ENCODE results near the gene ARHGEF2.
A peak's percentile ranks its signal among the peaks of the same experiment; 100 is the strongest.

ARHGEF2 gene

DNA sequence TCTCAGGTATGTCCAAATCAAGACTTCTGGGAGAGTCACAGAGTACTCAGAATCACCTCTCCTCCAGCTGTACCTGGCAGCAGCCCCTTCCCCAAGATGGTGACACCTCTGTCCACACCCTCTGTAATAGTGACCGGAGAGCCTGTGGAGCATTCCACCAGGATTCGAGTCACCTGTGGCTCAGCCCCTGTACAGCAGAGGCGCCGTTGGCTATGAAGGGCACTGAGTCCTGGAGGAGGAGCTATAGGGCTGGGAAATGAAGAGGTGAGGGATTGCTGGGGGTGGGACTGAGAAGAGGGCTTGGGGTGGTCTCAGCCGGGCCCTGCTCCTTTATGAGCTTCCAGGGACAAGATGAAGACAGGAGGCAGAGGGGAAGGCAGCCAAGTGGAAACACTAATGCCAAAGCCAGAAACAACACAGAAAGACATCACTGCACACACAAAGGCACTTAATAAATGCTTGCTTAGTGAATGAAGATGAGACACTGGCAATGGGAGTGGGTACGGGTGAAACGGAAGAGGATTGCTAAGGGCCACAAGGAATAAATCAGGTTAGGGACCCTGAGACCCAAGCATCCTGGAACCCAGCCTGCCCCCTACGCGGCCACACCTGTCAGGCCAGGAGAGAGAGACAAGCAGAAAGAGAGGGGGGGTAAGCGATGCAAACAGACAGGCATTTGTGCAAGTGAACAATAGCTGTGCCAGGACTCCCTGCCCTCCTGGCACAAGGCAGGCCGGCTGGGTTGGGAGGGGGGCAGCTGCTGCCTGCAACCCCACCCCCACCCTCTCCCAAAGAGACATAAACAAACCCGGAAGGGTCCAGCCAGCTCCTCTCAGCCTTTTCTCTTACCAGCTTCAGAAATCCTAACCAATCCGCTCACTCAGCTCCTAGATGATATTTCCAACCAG is 3.9 kb downstream of the ARHGEF2 start:
- TF ChIP-seq, protein P1, sequence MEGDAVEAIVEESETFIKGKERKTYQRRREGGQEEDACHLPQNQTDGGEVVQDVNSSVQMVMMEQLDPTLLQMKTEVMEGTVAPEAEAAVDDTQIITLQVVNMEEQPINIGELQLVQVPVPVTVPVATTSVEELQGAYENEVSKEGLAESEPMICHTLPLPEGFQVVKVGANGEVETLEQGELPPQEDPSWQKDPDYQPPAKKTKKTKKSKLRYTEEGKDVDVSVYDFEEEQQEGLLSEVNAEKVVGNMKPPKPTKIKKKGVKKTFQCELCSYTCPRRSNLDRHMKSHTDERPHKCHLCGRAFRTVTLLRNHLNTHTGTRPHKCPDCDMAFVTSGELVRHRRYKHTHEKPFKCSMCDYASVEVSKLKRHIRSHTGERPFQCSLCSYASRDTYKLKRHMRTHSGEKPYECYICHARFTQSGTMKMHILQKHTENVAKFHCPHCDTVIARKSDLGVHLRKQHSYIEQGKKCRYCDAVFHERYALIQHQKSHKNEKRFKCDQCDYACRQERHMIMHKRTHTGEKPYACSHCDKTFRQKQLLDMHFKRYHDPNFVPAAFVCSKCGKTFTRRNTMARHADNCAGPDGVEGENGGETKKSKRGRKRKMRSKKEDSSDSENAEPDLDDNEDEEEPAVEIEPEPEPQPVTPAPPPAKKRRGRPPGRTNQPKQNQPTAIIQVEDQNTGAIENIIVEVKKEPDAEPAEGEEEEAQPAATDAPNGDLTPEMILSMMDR (IDR thresholded peaks at IDR 0.05; ENCODE audit: extremely low read depth, missing control alignments) = no peak
- no peak for DNase-seq (ENCODE audit: low spot score)

GRCh38 chr1:155973723-155974122 is 4.6 kb downstream of the ARHGEF2 start:
- TF ChIP-seq, protein P1 (IDR thresholded peaks at IDR 0.05; ENCODE audit: extremely low read depth, missing control alignments) = no peak
- DNase-seq (ENCODE audit: low spot score) = no peak

- DNase-seq (ENCODE audit: low spot score) = no peak
- TF ChIP-seq, protein P1 (IDR thresholded peaks at IDR 0.05; ENCODE audit: extremely low read depth, missing control alignments) = no peak
These were observed 6.2 kb downstream of the ARHGEF2 start for GRCh38 chr1:155971910-155972809.

DNA sequence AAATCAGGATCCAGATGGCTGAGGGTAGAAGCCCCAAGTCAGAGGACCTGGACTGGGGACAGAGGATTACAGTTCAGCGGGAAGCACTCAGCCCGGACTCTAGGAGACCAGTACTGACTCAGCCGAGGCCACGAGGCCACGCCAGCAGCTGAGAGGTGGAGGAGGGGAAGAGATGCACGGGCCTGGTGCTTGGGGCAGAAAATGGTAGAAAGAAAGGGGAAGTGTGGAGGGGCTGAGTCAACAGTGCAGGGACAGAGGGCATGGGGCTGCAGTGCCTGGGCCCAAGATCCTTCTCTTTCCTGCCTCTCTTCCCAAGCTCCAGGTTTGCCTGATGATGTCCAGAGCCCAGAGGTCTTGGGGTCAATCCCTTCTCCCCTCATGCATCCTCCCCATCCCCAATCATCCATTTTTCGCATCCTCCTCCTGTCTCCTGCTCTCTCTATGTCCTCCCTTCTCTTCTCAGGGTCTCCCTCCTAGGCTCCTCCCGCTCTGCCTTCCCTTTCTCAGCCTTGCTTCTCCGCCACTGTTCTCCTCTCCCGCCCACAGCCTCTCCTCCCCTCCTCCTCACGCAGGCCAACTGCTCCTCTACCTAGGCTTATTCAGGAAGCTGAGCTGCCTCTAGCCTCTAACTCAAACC is 7.7 kb downstream of the ARHGEF2 start:
- peak; percentile 78 for DNase-seq (ENCODE audit: low spot score)

DNA sequence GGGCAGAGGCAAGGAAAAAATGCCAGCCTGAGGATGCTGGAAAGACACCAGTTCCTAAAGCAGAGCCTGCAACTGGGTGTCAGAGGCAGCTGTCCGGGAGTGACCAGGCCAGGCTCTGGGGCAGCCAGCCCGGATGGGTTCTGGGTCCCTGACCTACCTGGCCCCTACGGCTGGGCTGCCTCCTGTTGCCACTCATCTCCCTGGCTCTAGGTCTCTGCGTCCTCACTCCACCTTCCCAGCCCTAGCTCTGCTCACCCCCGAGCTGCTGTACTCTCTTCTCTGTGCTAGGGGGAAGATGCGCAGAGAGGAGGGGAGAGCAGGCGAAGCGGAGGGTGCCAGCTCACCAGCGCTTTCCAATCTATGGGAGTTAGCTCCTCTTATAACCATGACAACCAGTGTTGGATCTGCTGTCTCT is 9.0 kb downstream of the ARHGEF2 start:
- TF ChIP-seq, protein P1 (IDR thresholded peaks at IDR 0.05; ENCODE audit: extremely low read depth, missing control alignments) = no peak
- DNase-seq (ENCODE audit: low spot score) = no peak

More for the DNA sequence above, 7.7 kb downstream of the ARHGEF2 start:
- TF ChIP-seq, protein P1 (IDR thresholded peaks at IDR 0.05; ENCODE audit: extremely low read depth, missing control alignments) = no peak

GRCh38 chr1:155968670-155969069 is 9.7 kb downstream of the ARHGEF2 start:
- no peak for DNase-seq (ENCODE audit: low spot score)
- TF ChIP-seq, protein P1 (IDR thresholded peaks at IDR 0.05; ENCODE audit: extremely low read depth, missing control alignments) = no peak
